ENCODE results near the gene RNF213.
"Not testable (repeated sequence)": the region's sequence is repeated elsewhere in the genome, so short reads cannot be mapped to it uniquely, and the experiment has no call there.

Gene RNF213

DNA sequence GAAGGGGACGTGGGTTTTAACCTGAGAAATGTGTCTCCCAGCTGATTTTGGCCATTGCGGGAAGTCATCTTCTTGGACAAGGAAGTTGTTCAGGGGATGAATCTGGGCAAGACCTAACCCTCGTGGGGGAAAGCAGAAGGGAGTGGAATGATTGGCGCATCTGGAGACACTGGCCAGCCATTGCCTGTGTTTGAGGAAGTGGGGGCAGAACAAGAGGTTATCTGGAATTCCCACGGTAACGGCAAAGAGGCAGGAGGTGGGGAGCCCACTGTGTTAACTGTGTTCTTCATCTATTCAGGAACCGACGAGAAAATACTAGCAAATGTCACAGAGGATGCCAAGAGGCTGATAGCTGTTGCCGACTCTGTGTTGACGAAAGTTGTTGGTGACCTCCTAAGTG is 66.9 kb downstream of the RNF213 start:
- no peak for DNase-seq

DNA sequence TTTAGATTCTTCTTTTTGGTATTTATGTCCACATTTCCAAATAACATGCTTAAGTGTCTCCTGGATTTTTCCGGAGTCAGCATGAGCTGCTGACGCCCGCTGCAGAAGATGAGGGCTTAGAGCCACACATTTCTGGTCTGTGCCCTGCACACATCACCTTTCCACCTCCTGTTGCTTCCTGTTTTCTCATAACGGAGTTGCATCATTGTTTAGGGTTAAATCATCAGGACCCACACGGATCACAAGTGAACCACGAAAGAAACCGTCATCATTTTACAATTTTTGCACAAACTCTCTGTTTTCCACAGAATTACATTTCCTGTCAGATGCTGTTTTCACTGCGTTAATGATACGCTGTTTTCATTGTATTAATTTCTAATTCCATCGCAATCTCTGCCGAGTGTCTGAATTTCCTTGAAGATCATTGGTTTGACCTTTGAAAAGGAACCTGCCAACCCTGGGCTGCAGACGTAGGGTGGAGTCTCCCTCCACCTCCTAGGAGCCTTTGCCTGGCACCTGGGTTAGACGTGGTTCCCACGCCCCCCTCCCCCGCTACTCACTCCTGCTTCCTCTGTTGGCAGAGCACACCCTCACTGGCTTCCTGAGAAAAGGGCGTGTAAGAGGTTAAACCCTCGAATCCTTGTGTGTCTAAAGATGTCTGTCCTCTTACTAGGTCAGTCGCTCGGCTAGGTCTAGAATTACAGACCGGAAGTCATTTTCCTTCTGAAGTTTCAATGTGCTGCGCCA is 68.2 kb downstream of the RNF213 start:
- no peak for DNase-seq

DNA sequence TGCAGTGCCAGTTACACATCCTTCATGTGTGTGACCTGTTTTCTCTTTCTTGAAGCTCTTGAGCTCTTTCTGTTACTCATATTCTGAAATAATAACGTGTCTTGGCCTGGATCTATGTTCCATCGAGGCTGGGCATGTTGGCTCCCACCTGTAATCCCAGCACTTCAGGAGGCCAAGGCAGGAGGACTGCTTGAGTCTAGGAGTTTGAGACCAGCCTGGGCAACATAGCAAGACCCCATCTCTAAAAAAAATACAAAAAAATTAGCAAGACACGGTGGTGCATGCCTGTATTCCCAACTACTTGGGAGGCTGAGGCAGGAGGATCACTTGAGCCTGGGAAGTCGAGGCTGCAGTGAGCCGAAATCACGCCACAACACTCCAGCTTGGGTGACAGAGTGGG is 68.8 kb downstream of the RNF213 start:
- not testable (repeated sequence) for DNase-seq

DNA sequence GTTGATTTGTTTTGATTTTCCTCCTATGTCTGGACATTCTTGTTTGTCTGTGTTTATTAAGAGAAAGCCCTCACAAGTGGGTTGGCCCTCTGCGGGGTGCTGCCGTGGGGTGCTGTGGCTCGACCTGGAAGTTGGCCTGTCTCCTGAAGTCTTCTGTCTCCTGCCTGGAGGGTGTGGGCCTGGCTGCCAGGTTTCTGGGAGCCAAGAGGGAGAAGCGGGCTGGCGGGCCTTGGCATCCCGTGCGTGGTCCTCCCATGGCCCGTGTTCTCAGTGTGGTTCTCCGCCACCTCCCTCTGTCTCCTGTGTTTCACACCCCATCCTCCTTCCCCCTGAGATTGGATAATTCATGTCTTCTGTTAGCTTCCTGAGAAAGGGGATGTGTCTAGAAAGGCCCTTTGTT is 69.6 kb downstream of the RNF213 start:
- no peak for DNase-seq

DNA sequence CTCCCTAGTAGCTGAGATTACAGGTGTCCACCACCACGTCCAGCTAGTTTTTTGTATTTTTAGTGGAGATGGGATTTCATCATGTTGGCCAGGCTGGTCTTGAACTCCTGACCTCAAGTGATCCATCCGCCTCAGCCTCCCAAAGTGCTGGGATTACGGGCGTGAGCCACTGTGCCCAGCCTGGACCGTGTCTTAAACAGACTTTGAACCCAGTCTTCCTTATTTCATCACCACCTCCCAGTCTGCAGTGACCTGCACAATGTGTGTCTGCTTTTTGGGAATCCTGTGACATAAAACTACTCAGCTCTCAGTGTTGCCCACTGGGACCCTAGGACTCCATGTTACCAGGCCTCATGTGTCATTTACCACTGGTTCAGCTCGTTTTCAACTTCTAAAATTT is 70.3 kb downstream of the RNF213 start:
- DNase-seq, result not testable (repeated sequence)

DNA sequence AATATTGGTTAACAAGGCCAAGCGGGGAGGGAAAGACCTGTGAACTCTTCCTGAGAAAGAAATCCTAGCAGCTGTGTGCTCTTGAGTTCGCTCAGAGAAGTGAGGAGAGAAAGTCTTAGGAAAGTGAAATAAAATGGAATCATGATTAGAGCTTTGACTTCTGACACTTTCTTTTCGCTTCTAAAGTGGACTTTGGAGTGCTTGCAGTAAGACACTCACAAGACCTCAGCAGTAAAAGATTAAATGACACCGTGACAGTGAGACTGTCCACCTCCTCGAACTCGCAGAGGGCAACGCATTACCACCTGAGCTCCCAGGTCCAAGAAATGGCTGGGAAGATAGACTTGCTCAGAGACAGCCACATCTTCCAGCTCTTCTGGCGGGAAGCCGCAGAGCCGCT is 71.2 kb downstream of the RNF213 start:
- DNase-seq, result no peak

DNA sequence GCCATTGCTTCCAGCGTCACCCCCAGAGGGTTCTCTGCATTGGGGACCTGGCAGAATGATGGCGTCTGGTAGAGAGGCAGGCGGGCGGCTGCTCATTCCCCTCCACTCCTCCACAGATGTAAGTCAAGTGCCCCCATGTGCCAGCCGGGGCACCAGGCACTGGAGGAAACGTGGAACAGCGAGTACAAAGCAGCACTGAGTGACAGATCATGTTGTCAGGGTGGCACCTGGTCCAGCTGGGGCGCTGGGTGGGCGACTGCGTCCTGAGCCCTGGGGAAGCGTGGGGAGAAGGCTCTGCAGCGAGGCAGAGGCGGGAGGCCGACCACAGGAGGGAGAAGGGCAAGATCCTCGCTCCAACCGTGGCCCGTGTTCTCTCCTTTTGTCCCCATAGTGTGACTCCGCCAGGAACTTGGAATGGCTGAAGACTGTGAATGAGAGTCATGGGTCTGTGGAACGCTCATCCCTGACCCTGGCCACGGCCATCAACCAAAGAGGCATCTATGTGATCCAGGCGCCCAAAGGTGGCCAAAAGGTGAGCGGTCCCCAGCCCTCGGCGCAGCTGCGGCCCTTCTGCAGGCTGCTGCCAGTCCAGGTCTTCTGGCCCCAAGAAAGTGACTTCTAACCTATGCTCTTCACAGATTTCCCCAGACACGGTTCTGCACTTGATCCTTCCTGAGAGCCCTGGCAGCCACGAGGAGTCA is 76.7 kb downstream of the RNF213 start:
- DNase-seq, result no peak

DNA sequence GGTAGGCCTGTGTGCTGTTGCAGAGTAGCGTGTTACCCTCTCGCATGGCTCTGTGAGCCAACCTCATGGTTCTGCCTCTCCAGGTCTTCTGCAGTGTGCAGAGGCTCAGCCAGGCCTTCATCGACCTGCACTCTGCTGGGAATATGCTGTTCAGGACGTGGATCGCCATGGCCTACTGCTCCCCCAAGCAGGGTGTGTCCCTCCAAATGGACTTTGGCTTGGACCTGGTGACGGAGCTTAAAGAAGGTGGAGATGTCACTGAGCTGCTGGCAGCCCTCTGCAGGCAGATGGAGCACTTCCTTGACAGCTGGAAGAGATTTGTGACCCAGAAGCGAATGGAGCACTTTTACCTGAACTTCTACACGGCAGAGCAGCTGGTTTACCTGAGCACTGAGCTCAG is 78.5 kb downstream of the RNF213 start:
- no peak for DNase-seq

DNA sequence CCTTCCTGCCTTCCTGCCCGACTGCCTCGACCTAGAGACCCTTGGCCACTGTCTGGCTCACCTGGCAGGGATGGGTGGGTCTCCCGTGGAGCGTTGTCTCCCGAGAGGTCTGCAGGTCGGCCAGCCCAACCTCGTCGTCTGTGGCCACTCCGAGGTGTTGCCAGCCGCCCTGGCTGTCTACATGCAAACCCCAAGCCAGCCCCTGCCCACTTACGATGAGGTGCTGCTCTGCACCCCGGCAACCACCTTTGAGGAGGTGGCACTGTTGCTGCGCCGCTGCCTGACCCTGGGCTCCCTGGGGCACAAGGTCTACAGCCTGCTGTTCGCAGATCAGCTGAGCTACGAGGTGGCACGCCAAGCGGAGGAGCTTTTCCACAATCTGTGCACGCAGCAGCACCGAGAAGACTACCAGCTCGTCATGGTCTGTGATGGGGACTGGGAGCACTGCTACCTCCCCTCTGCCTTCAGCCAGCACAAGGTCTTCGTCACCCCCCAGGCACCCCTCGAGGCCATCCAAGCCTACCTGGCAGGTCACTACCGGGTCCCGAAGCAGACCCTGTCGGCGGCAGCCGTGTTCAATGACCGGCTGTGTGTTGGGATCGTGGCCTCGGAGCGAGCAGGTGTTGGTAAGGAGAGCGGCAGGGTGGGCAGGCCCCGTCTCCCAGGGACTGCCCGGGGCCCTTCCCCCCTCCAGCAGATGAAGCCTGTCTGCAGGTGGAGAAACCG is 79.2 kb downstream of the RNF213 start:
- DNase-seq, result no peak

DNA sequence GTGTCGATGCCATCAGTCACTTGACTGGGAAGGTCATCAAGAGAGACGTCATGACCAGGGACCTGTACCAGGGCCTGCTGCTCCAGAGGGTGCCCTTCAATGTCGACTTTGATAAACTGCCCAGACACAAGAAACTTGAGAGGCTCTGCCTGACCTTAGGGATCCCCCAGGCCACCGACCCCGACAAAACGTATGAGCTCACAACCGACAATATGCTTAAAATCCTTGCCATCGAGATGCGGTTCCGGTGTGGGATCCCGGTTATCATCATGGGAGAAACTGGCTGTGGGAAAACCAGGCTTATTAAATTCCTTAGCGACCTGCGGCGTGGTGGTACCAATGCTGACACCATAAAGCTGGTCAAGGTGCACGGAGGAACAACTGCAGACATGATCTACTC is 84.7 kb downstream of the RNF213 start:
- no peak for DNase-seq

DNA sequence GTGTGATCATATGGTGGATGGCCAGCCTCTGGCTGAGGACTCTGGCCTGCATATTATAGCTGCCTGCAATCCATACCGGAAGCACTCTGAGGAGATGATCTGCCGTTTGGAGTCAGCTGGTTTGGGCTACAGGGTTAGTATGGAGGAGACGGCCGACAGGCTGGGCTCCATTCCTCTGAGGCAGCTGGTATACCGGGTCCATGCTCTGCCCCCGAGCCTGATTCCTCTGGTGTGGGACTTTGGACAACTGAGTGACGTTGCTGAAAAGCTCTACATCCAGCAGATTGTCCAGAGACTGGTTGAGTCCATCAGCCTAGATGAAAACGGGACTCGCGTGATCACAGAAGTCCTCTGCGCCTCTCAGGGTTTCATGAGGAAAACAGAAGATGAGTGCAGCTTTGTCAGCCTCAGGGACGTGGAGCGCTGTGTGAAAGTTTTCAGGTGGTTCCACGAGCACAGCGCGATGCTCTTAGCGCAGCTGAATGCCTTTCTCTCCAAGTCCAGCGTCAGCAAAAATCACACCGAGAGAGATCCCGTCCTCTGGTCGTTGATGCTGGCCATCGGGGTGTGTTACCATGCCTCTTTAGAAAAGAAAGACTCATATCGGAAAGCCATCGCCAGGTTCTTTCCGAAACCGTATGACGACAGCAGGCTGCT is 85.3 kb downstream of the RNF213 start:
- no peak for DNase-seq

DNA sequence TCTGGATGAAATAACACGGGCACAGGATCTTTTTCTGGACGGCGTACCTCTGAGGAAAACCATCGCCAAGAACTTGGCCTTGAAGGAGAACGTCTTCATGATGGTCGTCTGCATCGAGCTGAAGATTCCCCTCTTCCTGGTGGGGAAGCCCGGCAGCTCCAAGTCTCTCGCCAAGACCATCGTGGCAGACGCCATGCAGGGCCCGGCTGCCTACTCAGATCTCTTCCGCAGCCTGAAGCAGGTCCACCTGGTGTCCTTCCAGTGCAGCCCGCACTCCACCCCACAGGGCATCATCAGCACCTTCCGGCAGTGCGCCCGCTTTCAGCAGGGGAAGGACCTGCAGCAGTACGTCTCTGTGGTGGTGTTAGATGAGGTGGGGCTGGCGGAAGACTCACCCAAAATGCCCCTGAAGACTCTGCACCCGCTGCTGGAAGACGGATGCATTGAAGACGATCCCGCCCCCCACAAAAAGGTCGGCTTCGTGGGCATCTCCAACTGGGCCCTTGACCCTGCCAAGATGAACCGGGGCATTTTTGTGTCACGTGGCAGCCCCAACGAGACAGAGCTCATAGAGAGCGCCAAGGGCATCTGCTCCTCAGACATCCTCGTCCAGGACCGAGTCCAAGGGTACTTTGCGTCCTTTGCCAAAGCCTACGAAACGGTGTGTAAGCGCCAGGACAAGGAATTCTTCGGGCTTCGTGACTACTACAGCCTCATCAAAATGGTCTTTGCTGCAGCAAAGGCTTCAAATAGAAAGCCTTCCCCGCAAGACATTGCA is 86.0 kb downstream of the RNF213 start:
- DNase-seq, result no peak

DNA sequence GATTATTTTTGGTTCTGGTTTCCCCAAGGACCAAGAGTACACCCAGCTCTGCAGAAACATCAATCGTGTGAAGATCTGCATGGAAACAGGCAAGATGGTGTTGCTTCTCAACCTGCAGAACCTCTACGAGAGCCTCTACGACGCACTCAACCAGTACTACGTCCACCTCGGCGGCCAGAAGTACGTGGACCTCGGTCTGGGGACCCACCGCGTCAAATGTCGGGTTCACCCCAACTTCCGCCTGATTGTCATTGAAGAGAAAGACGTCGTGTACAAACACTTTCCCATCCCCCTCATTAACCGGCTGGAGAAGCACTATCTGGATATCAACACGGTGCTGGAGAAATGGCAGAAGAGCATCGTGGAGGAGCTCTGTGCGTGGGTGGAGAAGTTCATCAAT is 86.9 kb downstream of the RNF213 start:
- DNase-seq, result no peak

DNA sequence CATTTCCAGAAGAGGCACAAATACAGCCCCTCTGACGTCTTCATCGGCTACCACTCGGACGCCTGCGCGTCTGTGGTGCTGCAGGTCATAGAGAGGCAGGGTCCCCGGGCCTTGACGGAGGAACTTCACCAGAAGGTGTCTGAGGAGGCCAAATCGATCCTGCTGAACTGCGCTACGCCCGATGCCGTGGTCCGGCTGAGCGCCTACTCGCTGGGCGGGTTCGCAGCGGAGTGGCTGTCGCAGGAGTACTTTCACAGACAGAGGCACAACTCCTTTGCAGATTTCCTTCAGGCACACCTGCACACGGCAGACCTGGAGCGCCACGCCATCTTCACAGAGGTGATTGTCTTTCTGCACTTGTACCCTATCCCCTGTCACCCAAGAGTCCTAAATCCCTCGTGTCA is 87.3 kb downstream of the RNF213 start:
- DNase-seq, result no peak

DNA sequence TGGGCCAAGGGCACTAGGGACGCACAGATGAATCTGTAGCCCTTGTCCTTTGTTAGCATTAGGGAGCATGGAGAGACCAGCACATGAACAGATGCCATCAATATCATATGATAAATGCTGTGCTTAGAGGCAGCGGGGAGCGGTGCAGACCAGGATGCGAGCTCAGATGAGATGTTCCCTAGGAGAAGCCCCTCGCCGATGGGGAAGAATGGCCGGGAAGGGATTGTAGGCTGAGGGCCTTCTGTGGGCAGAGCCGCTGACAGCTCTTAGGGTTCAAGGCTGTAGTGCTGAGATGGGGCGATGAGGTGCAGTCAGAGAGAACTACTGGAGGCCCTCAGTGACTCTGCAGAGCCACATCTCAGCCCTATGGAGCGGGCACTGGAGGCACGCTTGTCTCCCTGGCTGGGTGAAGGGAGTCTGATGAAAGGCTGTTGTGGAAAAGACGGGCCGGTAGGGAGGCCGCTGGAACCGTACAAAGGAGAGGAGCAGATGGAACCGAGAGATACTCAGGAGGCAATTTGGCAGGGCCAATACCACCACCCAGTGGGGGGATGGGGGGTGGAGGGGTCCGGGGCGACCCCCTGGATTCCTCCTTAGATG is 88.0 kb downstream of the RNF213 start:
- no peak for DNase-seq

DNA sequence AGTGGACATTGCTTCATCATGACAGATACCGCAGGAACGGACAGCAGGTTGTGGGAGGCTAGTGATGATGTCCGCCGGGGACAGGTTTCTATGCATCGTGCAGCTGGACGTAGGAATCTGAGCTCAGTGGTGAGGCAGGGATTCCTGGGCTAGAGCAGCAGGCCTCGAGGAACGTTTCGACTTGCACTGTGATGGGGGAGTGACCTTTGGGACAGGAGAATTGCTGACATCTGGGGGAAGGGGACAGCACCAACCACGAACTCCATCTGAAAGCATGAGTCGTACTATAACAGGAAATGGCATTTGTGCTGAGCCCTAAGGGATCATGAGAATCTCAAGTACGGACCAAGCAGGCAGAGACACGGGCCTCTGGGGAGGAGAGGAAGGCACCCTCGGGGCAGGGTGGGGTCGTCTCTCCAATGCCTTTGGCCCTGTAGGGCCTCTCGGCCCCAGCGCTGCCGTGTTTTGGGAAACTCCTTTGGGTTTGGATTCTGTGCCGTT is 88.5 kb downstream of the RNF213 start:
- no peak for DNase-seq

DNA sequence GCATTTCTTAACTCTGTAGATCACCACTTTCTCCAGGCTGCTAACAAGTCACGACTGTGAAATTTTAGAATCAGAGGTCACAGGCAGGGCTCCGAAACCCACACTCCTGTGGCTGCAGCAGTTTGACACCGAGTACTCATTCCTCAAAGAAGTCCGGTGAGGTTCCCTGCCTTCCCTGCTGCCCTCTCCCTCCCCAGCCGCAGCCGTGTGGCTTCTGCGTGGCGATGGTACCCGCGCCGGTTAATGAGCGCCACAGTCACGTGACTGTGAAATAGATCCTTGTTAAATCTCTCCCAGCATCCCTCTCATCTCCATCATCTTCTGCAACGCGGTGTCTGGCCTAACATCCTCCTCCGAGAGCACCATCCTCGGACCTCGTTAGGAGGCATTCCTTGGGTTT is 89.1 kb downstream of the RNF213 start:
- DNase-seq, result no peak

DNA sequence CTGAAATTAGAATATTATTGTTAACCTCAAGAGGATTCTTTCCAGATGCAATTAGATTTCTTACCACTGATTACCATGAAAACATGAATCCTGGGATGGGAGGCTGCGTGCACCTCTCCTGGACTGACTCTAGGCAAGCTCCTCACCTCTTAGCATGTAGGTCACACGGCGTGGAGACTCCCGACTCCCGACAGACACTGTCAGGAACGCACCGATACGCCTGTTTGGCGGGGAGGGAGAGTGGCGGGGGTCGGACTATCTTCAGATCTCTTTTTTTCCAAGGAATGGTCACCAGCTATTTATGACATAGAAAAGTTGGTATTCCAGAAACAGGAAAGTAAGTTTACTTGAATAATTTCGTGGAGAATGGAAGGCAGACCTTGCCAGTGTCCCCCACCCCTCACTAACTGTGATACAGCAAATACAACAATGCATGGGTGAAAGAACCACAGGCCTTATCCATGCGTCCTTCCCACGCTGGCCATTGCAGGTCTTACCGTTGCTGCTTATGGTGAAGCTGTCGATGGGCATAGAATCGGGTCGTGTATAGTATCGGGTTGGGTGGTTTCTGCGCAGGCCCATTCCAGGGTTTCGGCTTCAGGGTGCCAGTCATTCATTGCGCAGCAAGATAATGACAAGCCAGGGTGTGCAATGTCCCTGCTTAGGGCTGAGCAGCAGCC is 91.7 kb downstream of the RNF213 start:
- no peak for DNase-seq

DNA sequence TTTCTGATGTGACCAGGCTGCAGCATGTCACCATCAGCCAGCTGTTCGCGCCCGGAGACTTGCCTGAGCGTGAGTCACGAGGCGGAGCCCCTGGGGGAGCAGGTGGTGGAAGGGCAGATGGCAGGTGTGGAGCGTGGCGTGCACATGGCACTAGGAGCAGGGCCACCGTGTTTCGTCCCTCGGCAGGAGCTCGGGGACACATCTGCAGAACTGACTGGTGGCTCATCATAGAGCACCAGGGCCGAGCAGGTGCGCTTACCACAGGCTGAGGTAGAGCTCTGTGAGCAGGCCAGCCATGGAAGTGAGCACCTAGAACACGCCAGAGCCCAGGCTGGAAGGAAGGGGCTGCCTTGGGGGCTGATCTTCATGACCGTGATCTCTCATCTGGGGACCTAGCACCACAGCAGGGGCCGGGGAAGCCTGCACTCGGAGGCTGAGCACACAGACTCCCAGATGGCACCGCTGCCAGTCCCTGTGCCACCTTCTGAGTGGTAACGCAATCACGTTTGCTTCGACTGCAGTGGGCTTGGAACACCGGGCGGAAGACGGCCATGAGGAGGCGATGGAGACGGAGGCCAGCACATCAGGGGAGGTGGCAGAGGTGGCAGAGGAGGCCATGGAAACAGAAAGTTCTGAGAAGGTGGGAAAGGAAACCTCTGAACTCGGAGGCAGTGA is 92.5 kb downstream of the RNF213 start:
- no peak for DNase-seq

DNA sequence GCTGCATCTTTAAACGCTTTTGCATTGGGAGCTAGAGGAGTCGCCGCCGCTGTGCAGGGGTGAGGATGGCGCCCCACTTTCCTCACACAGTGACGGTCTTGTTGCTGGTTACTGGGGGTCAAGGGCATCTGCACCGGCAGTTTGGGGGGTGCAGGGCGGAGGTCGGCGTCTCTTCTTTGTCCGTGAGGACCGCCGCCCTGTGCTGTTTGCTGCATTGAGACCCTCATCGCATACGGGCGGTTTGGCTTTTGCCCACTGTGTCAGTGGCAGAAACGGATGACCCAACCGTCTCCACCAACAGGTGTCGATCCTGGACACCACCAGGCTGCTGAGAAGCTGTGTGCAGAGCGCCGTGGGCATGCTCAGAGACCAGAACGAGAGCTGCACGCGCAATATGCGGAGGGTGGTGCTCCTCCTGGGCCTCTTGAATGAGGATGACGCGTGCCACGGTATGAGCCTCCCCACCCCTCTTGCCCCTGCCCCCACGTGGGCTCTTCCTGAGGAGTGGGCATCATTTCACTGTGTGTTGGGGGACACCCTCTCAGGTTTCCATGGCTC is 93.1 kb downstream of the RNF213 start:
- no peak for DNase-seq

DNA sequence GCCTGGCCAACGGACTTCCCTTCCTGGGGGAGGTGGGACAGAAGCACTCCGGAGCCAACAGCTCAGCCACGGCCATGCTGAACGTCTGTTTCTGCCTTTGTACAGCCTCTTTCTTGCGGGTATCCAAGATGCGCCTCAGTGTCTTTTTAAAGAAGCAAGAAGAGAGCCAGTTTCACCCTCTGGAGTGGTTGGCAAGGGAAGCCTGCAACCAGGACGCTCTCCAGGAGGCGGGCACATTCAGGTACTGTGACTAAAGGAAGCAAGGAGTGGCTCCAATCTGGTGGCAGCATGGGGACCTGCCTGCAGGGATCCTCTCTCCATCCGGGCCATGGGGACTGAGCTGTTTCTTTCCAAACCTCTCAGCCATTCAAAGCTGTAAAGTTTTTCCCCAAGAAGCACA is 93.7 kb downstream of the RNF213 start:
- no peak for DNase-seq

Data from activated CD8-positive, alpha-beta memory T cell treated with anti-CD3 and anti-CD28 coated beads, Interleukin-2, amount 50 U/mL, for 4 hours (primary cell).